ENCODE data around the gene TMEM208.

The TMEM208 gene

GRCh38 chr16:67210069-67210937 lies 16.6 kb upstream of the TMEM208 start:
- no peak for DNase-seq

- no peak for DNase-seq
Measured at GRCh38 chr16:67211674-67212073, 15.3 kb upstream of the TMEM208 start.

GRCh38 chr16:67212766-67213165 lies 14.2 kb upstream of the TMEM208 start:
- no peak for DNase-seq

- no peak for DNase-seq
Measured at GRCh38 chr16:67213197-67214019, 13.5 kb upstream of the TMEM208 start.

- no peak for DNase-seq
Measured at GRCh38 chr16:67215706-67216105, 11.2 kb upstream of the TMEM208 start.

GRCh38 chr16:67216612-67217490 lies 10.1 kb upstream of the TMEM208 start:
- no peak for DNase-seq

GRCh38 chr16:67223992-67224391 lies 2.9 kb upstream of the TMEM208 start:
- no peak for DNase-seq

- no peak for DNase-seq
Measured at GRCh38 chr16:67226295-67226803, 581 bp upstream of the TMEM208 start.

GRCh38 chr16:67227567-67227921 lies 614 bp downstream of the TMEM208 start:
- DNase-seq, result no peak

- DNase-seq, result no peak
Measured at GRCh38 chr16:67228034-67228785, 1.3 kb downstream of the TMEM208 start.

- DNase-seq, result no peak
Measured at GRCh38 chr16:67228905-67229304, 2.0 kb downstream of the TMEM208 start.

GRCh38 chr16:67229906-67230808 lies 3.2 kb downstream of the TMEM208 start:
- DNase-seq, result no peak

- DNase-seq, result no peak
Measured at GRCh38 chr16:67230809-67231660, 4.1 kb downstream of the TMEM208 start.

GRCh38 chr16:67233596-67233995 lies 6.7 kb downstream of the TMEM208 start:
- DNase-seq, result no peak

- no peak for DNase-seq
Measured at GRCh38 chr16:67234180-67234597, 7.3 kb downstream of the TMEM208 start.

- no peak for DNase-seq
Measured at GRCh38 chr16:67235816-67236562, 9.1 kb downstream of the TMEM208 start.

- DNase-seq, result peak; percentile 34
Measured at GRCh38 chr16:67236563-67237395, 9.8 kb downstream of the TMEM208 start.
